HG03159 (cell line): Measurements from ENCODE around the gene DOK6.

ENCODE experiments used
- ATAC-seq: cut with Tn5 transposase; IDR thresholded peaks from one replicate; pipeline ENCODE4 v1.9.1; 2021; ENCODE audit warnings: mild to moderate bottlenecking, moderate library complexity; ENCODE audit not compliant: unreplicated experiment

Gene DOK6

DNA sequence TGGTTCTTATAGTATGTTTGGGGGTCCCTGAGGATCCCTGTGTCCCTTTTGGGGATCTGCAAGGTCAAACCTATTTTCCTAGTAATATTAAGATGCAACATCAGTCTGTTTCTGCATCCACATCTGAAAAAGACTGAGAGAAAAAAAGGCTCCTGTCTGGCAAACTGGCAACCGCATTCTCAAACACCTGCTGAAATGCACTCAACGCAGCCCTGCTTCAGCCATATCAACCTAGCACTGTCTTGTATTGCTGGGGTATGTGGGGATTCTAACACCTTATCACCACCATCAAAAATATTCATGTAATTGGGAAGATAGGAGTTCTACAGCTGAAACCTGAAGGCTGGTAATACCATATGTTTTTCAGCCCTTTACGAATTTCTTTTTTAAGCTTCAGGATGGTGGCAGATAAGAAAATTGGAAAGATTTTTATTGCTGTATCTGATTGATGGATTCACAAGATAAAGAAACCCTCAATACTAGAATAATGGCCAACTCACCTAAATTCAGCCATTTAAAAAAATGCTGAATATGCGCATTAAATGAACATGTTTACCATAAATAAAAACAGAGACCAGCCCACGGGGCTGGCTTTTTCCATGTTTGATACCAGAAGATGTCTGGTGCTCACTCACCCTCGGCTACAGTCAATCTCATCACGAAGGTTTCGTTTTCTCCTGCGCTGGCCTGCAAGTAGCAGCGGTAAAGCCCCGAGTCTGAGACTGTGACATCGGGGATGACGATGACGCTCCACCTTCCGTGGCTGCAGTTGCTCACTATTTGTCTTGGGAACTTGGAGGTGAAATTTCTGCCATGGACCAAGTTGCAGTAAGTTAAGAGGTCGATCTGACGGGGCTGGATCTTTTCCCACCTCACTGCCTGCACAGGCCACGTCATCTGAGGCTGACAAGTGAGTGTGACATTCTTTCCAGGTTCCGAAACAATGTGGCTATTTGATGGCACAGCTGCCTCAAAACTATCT lies 494.7 kb downstream of the DOK6 start:
- no peak for ATAC-seq

GRCh38 chr18:69897397-69898108 lies 496.9 kb downstream of the DOK6 start:
- ATAC-seq: peak; percentile 41

GRCh38 chr18:69898241-69898861 lies 497.7 kb downstream of the DOK6 start:
- peak; percentile 44 for ATAC-seq
